Lower leg skin (tissue), 4 donors: Measurements from ENCODE around the gene FSD1. TPM values are rescaled to one million over a fixed set of nuclear protein-coding genes. Genes with fewer than 3 reads are reported as not detected.

ENCODE experiments used
- DNase-seq, 2 donors: peaks; one replicate each; pipeline ENCODE4 v3.0.0-alpha.2; 2019; ENCODE audit warnings: low spot score in 2 of 2
- H3K4me3 ChIP-seq: fragments of 200-600 bp; sonication (generic); 2 replicates; pipeline ENCODE4 v1.5.1; 2017; ENCODE audit warnings: mild to moderate bottlenecking, low read depth; ENCODE audit not compliant: poor library complexity, severe bottlenecking
- CTCF ChIP-seq, 3 donors: fragments of 450-650 bp; IDR thresholded peaks; one replicate each; pipeline ENCODE4 v1.5.1; 2016; ENCODE audit warnings: antibody characterized with exemption in 3 of 3, mild to moderate bottlenecking in 3 of 3, moderate library complexity in 2 of 3
- POLR2A ChIP-seq, 2 donors: fragments of 450-650 bp; IDR thresholded peaks; one replicate each; pipeline ENCODE4 v1.6.1; 2016 to 2017; ENCODE audit warnings: antibody characterized with exemption in 2 of 2, mild to moderate bottlenecking in 1 of 2, moderate library complexity in 1 of 2
- WGBS, 2 donors: methylation state at CpG; one replicate each; pipeline ENCODE4 v1.1.5; 2018; 5-methylcytosine and 5-hydroxymethylcytosine counted together
- intact Hi-C: fragments of 100-400 bp; cut with DNase I; formaldehyde crosslinking; loops from one replicate; pipeline ENCODE4 v1.15.0; 2023; ENCODE audit warnings: low total_unique reads
- total RNA-seq, 4 donors: library from RNA; depleted of rRNA; stranded (reverse); fragments of >200 nt; gene quantifications; one replicate each; pipeline ENCODE4 v1.1.0, GENCODE V29; 2016

Gene FSD1
- total RNA-seq, 4 donors from 2014 or later, result 0.16 to 0.64 TPM; not detected in 2

- TF ChIP-seq POLR2A (IDR thresholded peaks at IDR 0.05) (no peak), CTCF (IDR thresholded peaks at IDR 0.05) (no peak)
- 83 to 87% methylated on average over 17 to 21 of the region's 25 CpGs for WGBS, 2 donors
- no peak overlapping the region for H3K4me3 ChIP-seq
- intact Hi-C loops, result no loop called here
- DNase-seq, result no peak
Measured at GRCh38 chr19:4358709-4359626, 54.6 kb downstream of the FSD1 start.

- intact Hi-C loops, result no loop called here
- no peak overlapping the region for H3K4me3 ChIP-seq
- 76 to 84% methylated on average over 6 to 9 of the region's 13 CpGs for WGBS, 2 donors
- DNase-seq, result peak in 1 of 2 donors; percentile 82
- TF ChIP-seq POLR2A (IDR thresholded peaks at IDR 0.05), result no peak
- no peak for TF ChIP-seq CTCF (IDR thresholded peaks at IDR 0.05)
Measured at GRCh38 chr19:4359627-4360000, 55.2 kb downstream of the FSD1 start.

GRCh38 chr19:4360081-4360569 lies 55.7 kb downstream of the FSD1 start:
- no peak for DNase-seq
- intact Hi-C loops, result no loop called here
- no peak for TF ChIP-seq POLR2A (IDR thresholded peaks at IDR 0.05)
- TF ChIP-seq CTCF (IDR thresholded peaks at IDR 0.05), result no peak
- 73 to 86% methylated on average over 8 to 9 of the region's 9 CpGs for WGBS, 2 donors
- no peak overlapping the region for H3K4me3 ChIP-seq

- H3K4me3 ChIP-seq, result no peak overlapping the region
- peak in 1 of 2 donors; percentile 83 for DNase-seq
- WGBS, 2 donors, result 68 to 78% methylated on average over 12 of the region's 12 CpGs
- intact Hi-C loops, result no loop called here
- TF ChIP-seq POLR2A (IDR thresholded peaks at IDR 0.05) (no peak), CTCF (IDR thresholded peaks at IDR 0.05) (no peak)
Measured at GRCh38 chr19:4360641-4361151, 56.3 kb downstream of the FSD1 start.

- peak in 1 of 2 donors; percentile 84 for DNase-seq
- intact Hi-C loops, result no loop called here
- TF ChIP-seq CTCF (IDR thresholded peaks at IDR 0.05) (no peak), POLR2A (IDR thresholded peaks at IDR 0.05) (no peak)
- WGBS, 2 donors, result 91 to 92% methylated on average over 45 of the region's 50 CpGs
- no peak overlapping the region for H3K4me3 ChIP-seq
Measured at GRCh38 chr19:4361152-4362046, 57.0 kb downstream of the FSD1 start.
